Activated naive CD4-positive, alpha-beta T cell treated with anti-CD3 and anti-CD28 coated beads, Interleukin-2, amount 50 U/mL, for 16 hours (primary cell): ENCODE measurements around the gene PPP1R9A.

Experiments used
- DNase-seq: peaks from one replicate; pipeline ENCODE4 v3.0.0-alpha.2; 2020

Gene PPP1R9A

DNA sequence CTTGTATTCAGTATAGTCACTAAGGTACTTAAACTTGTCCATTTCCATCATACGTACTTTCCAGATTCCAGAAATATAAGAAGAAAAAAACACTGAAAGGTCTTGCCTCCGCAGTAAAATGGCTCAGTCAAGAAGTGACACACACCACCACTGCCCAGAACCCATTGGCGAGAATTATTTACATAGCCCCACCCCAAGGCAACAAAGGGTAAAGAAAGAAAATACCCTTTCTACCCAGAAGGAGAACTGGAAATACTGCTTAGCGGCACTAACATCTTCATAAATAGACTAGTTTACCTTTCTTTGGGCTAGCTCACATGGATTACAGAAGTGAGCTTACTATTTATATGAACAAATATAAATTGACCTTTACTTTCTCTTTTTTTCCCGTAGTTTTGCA is 194.0 kb downstream of the PPP1R9A start:
- DNase-seq: no peak

DNA sequence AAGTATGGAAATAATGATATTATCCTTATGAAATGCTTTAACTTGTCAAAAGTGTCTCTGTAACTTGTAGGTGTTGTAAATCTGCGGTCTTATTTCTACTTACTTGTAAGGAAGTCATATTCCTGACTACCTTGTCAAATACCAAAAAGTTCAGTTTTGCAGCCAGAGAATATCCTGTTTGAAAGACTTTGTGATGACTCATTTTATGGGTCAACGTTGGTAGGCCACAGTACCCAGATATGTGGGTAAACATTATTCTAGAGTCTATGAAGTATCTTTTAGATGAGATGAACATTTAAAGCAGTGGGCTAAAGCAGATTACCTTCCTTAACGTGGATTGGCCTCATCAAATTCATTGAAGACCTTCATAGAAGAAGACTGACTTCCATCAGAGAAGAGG is 195.3 kb downstream of the PPP1R9A start:
- DNase-seq: no peak

DNA sequence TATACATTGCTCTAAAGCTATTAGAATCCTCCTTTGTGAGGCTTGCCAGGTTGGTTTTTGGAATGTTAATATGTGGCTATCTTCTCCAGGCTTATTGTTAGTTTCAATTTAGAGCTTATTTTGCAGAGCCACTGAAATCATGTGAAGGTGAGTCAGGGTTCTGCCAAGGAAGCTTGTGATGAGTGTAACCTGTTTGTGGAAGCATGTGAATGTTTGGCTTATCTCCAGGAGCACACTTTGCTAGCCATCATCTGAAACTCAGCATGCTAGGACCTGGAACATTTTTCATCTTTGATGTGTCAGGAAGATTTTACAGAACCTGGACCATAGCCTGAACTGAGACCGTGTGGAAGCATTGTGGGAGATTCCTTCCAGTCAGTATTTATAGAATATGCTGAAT is 197.3 kb downstream of the PPP1R9A start:
- no peak for DNase-seq

DNA sequence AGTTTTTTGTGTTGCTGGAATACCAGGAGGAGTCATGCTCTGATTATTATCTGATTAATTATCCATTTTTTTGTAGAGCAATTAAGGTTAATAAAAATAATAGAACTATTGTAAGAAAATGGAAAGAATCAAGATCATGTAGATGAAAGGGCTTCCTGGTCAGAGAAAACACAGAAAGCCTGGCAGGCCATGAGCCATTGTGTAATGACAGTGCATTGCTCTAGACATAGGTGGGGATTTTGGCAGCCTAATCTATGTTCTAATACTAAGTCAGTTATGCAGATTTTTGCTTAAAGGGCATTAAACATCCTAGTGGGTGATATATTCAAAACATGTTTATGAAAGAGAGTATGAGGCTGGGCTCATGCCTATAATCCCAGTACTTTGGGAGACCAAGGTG is 198.2 kb downstream of the PPP1R9A start:
- no peak for DNase-seq

DNA sequence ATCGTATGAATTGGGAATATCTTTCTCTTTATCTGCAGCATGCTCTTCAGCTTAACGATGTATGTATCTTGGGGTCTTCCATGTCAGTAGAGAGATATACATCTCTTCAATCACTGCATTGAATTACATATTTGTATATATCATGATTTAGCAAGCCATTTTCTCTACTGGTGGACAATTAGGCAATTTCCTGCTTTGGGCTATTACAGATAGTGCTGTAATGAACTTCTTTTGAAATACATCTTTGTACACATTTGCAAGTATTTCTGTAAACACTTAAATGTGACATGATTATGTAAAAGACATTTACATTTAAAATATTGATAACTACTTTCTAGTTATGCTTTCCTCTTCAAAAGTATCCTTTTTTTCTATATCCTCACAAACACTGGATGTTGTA is 199.0 kb downstream of the PPP1R9A start:
- DNase-seq: no peak

DNA sequence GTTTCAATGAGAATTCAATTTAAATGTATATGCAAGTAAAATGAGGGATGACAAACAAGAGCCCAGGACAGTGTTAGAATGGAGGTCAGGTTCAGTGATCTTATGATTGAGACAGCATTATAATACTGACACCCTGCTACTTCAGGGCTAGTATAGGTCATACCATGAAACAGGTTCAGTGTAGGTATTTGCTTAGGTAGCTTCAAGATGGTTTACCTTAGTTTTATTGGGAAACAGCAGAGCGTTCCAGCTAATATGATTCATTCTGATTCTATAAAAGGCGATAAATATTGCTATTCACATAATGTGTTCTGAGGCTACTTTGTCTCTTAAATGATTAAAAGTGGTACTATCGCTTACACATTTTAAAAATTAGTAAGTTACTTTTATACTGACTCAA is 203.3 kb downstream of the PPP1R9A start:
- no peak for DNase-seq

DNA sequence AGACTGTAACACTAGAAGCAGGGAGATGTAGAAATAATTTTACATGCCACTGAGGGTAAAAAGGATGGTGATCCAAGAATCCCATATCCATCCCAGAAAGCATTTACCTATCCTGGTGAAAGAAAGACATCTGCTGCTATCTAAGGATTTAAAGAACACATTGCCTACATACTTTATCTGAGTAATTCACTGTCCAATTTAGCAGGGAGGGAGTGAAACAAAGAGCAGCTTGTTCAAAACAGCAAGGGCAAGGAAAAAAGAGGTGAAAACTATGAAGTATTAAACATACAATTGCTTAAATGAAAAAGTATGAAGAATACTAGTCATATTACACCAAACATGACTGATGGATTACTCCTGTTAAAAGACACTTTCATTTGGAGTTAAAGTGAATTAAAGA is 206.2 kb downstream of the PPP1R9A start:
- DNase-seq: no peak

DNA sequence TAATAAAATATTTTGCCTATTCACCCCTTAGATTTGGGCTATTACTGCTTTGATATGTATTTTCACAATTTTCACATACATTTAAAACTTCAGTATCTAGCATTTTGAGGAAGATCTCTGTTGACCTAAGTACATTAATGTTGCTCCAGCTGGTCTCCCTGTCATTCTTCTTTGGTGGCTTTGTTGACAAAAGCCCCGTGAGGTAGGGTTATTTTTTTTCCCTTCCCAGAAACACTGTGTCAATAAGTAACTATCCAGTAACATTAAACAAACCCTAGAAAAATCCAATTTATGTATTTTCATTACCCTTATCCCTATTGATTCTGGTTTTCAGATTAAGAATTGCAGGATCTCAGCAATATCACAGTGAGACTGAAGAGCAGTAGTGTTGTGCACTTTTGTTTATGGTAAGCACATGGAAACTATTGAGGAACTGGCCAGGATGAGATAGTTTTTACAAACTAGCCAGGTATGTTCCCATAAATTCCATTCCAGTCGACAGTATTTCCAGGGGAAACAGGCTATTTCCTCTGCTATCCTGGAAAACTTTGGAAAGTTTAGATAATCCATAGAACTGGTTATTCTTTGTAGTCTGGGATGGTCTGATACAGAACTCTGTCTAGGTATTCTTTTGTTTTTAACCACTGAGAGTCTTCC is 218.8 kb downstream of the PPP1R9A start:
- no peak for DNase-seq

DNA sequence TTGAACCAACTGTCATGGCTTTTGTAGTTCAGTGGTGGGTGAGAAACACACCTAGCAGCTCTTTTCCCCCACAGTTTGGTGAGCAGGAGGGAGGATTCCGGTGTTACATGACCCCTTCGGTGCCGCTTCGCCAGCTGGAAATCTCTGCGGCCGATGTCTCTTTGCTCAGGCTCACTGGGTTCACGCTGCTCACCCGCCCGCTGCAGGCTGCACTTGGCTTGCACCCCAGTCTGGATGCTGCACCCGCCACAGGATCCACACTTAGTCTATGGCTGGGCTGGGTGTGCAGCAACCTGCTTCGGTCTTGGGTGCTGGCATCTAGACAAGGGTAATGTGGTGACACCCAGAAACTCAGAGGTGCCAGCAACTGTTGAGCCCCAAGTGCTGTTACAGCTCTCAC is 225.1 kb downstream of the PPP1R9A start:
- no peak for DNase-seq

DNA sequence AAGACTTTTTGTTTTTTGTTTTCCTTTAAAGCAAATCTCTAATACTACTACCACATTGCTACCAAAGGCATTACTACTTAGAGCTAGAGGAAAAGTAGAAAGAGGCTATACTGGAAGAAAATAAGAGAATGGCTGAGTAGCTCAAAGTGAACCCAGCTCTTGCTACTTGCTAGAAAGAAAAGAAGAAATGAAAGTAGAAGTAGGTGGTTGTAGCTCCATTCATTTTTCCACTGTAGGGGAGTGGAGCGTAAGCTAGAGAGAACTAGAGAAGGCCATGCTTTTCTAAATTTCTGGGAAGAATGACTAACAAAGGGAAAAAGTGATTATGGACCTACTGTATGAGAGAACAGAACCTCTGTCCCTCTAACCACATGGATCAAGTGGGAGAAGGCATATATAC is 232.5 kb downstream of the PPP1R9A start:
- no peak for DNase-seq

DNA sequence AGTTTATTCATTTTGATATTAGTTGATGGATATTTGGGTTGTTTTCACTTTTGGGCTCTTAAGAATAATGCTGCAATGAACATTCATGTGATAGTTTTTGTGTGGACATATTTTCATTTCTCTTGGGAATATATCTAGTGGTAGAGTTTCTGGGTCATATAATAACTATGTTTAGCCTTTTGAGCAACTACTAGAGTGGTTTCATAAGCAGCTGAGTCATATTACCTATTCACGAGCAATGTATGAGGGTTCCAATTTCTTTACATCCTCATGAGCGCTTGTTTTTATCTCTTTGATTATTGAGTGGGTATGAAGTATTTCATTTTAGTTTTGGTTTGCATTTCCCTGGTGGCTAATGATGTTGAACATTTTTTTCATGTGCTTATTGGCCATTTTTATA is 234.4 kb downstream of the PPP1R9A start:
- DNase-seq: no peak

DNA sequence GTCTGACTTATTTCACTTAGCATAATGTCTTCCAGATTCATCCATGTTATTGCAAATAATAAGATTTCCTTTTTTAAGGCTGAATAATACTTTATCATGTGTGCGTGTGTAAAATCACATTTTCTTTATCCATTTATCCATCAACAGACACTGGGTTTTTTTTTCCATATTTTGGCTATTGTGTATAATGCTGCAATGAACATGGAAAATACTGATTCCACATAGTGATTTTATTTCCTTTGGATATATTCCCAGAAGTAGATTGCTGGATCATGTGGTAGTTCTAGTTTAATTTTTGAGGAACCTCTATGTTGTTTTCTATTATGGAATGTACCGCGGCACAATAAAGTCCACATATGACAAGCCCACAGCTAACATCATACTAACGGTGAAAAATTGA is 236.9 kb downstream of the PPP1R9A start:
- DNase-seq: no peak

DNA sequence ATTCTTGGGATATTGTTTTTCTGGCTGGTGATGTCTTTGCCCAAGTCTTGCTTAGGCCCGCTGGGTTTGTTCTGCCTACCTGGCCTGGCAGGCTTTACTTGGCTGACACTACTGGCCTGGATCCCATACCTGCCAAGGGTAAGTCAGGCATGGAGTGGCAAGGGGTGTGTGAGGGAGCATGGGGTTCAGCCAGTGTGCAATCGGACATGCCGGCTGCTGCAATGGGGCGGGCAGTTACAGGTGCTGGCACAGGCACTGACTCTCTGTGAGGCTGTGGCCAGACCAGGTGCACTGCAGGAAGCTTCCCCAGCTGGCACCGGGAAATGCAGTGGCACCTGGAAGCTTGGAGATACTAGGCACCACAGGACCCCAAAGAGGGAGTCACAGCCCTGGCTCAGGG is 248.6 kb downstream of the PPP1R9A start:
- no peak for DNase-seq

DNA sequence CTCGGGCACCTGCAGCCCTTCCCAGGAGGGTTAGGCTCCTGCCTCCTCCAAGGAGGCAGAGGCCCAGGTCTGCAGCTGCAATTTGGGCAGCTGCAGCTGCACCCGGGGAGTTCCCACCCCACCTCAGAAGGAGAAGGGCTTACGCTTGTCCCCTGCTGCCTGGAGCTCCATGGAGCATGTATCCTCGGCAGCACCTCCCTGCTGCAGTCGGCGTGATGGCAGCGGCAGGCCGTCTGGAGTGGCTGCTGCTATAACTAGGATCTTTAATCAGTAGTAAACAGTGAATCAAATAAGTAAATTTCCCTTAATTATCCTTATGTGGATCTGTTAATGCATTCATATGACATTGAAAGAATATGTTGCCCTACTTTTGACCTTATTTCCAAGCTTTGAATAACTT is 250.0 kb downstream of the PPP1R9A start:
- DNase-seq: no peak

DNA sequence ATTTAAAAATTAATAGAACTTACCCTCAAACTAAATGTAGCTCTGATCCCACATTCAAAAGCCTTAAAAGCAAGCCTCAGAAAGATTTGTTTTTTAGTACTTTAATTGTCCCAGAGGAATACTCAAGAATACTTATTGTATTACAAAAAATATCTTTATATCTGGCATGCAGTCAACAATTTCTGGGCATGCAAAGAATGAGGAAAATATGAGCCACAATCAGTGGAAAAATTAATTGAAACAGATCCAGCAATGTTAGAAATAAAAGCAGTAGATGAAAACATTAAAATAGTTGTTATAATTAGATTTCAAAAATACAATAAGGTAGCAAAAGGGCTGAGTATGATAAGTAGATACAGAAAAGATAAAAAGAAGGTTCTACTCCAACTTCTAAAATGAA is 262.3 kb downstream of the PPP1R9A start:
- DNase-seq: no peak

DNA sequence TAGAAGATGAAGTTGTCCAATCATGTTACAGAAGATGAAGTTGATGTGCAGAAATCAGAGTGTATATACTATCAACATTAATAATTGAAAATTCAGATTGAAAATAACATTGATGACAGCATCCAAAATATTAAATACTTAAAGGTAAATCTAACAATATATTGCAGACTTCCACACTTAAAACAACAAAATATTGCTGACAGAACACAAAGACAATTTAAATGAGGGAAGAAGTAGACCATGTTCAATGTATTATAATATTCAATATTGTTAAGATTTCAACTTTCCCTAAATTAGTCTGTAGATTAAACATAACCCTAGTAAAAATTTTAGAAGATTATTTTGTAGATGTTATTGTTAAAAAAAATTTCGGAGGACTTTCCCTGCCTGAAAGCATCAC is 265.0 kb downstream of the PPP1R9A start:
- no peak for DNase-seq

DNA sequence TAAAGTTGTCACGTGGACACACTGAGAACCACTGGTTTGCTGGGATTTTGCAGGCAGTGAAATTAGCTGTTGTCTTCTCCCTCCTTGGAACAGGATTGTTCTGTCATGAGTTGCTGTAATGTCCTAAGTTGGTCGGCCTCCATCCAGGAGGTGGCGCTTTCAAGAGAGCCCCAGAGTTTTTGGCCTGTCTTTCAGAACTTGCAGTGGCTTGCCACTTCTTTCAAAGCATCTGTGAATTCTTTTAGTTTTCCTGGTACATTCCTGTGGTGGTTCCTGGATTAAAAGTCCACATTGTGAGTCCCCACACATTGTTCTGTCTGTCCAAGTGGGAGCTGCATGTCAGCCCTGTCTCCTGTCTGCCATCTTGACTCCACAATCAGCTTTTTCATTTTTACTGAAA is 283.1 kb downstream of the PPP1R9A start:
- DNase-seq: no peak

DNA sequence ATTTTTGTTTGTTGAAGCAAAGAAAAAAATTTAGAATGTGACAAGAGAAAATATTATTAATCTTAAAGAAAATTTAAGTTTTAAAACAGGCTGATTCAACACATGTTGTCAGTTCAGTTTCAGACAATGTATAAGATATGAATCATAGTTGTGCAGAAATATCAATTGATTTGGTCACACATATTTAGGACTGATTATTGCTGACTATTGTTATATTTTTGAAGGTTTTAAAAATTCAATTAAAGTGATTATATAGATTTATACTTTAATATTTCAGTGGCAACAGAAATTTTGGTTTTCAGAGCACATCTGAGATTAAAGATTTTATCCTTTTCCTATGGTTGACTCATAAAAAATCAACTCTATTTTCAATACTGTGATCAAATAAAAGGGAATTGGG is 284.4 kb downstream of the PPP1R9A start:
- no peak for DNase-seq

DNA sequence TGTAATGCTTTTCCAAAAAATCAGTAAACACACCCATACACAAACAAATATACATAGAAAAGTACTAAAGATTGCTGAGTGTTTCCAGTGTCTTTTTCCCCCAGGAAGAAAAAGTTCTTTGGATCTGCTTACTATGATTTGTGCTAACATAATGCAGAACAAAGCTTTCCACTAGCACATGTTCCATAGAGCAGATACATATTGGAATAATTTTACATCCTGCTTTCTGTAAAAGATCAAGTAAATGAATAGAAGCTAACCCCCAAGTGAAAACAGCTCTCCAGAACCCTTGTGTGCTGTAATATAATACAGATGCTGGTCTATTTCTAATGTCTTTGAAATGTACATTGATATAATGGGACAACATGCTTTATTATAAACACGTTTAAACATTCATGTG is 291.5 kb downstream of the PPP1R9A start:
- DNase-seq: no peak

DNA sequence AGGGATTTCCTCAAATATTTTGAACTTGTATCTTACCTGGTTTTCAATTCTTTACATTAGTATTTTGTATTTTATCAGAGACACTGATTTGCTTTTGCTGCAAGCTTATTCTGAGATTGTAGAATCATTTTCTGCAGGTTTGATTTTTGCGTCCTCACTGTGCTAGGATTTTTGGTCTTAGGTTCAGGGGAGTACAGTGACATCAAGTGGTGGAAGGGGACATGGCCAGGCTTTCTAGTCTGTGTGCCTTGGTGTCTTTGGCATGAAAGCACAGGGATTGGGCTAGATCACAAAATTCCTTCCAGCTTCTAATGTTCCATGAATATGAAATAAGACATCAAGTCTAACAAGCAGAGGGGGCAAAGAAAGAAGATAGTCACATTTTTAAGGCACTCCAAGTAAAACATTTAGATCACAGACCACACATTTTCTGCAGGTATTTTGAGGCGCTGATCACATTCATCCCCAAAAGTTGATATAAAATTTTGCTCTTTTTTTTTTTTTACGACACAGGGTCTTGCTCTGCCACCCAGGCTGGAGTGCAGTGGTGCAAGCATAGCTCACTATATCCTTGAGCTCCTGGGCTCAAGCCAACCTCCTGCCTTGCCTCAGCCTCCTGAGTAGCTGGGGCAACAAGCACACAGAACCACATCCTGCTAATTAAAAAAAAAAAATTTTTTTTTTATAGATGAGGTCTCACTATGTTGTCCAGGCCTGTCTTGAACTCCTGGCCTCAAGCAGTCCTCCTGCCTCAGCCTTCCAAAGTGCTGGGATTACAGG is 292.6 kb downstream of the PPP1R9A start:
- no peak for DNase-seq

DNA sequence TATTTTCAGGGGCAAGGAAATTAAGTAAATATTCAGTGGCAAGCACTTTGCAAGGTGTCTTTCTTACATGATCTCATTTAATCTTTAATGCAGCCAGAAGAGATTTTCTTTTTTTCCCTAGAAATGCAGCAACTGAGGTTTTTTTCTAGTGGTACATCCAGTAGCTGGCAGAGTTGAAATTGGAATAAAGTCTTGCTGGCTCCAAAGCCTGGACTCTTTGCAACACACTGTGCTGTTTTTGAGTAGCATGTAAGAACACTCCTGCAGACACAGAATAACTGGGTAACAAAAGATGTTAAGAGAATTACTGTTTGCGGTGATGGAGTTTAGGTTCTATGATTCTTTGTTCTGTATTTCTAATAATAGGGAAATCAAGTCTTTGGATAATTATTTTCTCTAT is 293.3 kb downstream of the PPP1R9A start:
- DNase-seq: no peak

DNA sequence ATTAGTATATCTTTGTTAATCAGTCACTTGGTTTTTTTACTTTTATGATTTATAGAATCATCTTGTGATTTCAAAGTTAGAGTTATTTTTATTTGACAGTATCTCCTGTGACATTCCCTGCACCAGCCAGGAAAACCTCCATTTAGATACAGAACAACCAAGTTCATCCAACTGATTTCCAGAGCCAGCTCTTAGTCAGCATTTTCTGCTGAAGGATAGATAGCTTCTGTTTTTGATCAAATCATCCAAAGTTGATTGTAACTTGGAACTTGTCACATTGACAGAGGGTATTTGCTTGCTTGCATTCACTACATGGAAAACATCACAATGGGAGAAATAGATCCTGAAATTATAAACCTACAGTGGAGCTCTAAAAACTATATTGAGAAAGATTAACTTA is 294.3 kb downstream of the PPP1R9A start:
- DNase-seq: no peak

DNA sequence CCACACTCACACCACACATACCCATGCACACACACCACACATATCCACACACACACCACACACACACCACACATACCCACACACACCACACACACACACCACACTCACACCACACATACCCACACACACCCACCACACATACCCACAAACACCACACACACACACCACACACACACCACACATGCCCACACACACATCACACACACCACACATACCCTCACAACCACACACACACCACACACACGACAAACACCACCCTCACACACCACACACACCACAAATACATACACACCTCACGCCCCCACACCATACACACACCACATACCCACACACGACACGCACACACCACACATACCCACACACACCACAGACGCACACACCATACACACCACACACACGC is 297.2 kb downstream of the PPP1R9A start:
- no peak for DNase-seq

DNA sequence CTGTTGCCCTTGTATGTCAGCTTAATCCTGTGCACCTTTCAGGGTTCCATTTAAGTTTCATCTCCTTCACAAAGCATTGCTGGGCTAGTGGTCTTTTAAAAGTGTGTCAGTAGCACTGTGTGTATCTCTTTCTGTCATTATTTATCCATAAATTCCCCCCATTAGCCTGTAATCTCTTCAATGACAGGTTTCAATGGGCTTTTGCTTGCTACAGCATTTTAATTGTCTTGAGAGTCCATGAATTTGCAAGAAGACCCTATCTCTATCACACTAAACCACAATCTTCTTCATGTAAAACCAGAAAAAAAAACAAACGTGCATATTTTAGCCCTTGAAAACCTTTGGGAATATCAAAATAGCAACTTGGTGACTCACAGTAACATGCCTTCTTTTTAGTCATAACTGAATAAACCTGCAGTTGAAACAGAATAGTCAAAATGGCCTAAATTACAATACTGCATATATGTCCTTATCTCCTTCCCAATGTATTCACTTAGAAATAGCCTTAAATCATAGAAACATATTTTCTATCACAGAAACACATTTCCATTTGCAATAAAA is 298.4 kb downstream of the PPP1R9A start:
- DNase-seq: no peak

DNA sequence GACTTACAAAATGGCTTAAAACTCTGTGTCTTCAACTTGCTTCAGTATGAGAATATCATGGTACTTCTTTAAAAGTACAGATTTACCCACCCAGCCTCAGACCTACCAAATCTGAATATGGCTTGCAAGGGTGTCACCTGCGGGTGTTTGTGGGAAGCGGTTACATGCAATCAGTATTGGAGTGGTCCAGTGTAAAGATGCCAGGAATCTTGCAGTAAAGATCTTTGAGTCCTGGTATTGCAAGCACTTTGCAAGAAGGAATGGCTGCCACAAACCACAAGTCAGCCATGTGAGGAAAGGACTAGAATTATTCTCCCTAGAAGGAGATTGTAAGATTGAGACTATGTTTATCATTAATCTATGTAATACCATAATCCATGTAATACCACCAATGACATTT is 301.9 kb downstream of the PPP1R9A start:
- DNase-seq: no peak
